T-helper 1 cell treated with Interleukin-12 subunit alpha and Interleukin-12 subunit beta and Interleukin-4 antibody, amounts not matched to agents 30 μg/mL and 1 μg/mL, for 36 hours (primary cell): ENCODE measurements around the gene AGO4.

ENCODE experiments used
- H3K27ac Mint-ChIP-seq: one replicate; pipeline ENCODE4 v1.8.0; 2021; ENCODE audit warnings: mild to moderate bottlenecking, mixed read lengths
- H3K27me3 Mint-ChIP-seq: one replicate; pipeline ENCODE4 v1.8.0; 2021; ENCODE audit warnings: low read depth, mixed read lengths
- H3K36me3 Mint-ChIP-seq: one replicate; pipeline ENCODE4 v1.8.0; 2021; ENCODE audit warnings: low read depth, mixed read lengths
- H3K4me1 Mint-ChIP-seq: one replicate; pipeline ENCODE4 v1.8.0; 2021; ENCODE audit warnings: low read depth, mixed read lengths
- H3K4me3 Mint-ChIP-seq: one replicate; pipeline ENCODE4 v1.8.0; 2021; ENCODE audit warnings: mild to moderate bottlenecking, moderate library complexity, mixed read lengths
- H3K9me3 Mint-ChIP-seq: one replicate; pipeline ENCODE4 v1.8.0; 2021; ENCODE audit warnings: mixed read lengths

The AGO4 gene

DNA sequence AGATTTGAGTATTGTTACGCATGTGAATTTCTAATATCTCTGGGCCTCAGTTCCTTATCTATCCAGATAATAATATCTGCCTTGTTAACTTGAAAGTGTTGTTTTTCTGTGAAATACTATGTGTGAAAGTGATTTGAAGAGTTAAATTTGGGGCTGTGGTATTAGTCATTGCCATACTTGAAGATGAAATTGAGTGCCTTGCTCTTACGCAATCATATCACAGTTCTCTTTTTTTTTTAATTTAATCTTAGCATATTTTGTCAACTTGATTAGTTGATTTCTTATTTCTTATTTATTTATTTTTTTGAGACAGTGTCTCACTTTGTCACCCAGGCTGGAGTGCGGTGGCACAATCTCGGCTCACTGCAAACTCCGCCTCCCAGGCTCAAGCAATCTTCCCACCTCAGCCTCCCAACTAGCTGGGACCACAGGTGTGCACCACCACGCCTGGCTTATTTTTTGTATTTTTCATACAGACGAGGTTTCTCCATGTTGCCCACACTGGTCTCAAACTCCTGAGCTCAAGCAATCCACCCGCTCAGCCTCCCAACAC is 31.0 kb downstream of the AGO4 start:
- Mint-ChIP-seq H3K36me3 (peaks cover 43% of the 10 kb centered on the region), H3K4me1 (no peaks in the 10 kb centered on the region), H3K4me3 (no peak overlapping the region), H3K9me3 (no peaks in the 10 kb centered on the region), H3K27ac (no peak overlapping the region), H3K27me3 (no peaks in the 10 kb centered on the region)

DNA sequence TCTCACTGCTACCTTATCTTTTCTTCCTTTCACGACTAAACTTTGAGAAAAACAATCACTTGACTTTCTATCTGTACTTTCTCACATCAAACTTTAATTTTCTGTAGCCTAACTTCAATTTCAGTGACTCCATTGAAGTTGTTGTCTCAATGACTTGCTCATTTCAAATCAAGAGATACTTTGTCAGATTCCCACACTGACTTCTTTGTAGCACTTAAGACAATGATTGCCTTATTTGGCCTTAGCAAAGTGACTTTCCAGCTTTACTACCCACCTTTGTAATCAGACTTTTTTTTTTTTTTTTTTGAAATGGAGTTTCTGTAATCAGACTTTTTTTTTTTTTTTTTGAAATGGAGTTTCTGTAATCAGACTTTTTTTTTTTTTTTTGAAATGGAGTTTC is 37.0 kb downstream of the AGO4 start:
- H3K9me3 Mint-ChIP-seq: no peaks in the 10 kb centered on the region
- no peak overlapping the region for H3K4me3 Mint-ChIP-seq
- no peaks in the 10 kb centered on the region for H3K27me3 Mint-ChIP-seq
- no peak overlapping the region for H3K27ac Mint-ChIP-seq
- H3K4me1 Mint-ChIP-seq: no peaks in the 10 kb centered on the region
- peaks cover 25% of the 10 kb centered on the region for H3K36me3 Mint-ChIP-seq

DNA sequence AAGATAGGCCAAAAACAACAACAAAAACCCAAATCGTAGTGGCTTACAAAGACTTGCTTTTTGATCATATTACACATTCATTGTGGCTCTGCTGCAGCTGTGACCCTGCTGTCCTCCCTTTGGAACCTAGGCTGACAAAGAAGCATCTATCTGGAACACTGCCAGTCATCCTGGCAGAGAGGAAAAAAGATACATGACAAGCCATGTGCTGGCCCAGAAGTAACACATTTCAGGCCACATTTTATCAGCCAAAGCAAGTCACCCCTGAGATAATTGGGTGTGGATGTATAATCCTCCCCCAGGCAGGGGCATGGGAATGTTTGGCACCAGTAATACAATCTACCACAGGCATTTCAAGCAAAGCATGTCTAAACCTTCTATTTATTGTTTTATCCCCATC is 38.0 kb downstream of the AGO4 start:
- Mint-ChIP-seq H3K36me3 (peaks cover 25% of the 10 kb centered on the region), H3K4me1 (no peaks in the 10 kb centered on the region), H3K27ac (no peak overlapping the region), H3K27me3 (no peaks in the 10 kb centered on the region), H3K9me3 (no peaks in the 10 kb centered on the region), H3K4me3 (no peak overlapping the region)

DNA sequence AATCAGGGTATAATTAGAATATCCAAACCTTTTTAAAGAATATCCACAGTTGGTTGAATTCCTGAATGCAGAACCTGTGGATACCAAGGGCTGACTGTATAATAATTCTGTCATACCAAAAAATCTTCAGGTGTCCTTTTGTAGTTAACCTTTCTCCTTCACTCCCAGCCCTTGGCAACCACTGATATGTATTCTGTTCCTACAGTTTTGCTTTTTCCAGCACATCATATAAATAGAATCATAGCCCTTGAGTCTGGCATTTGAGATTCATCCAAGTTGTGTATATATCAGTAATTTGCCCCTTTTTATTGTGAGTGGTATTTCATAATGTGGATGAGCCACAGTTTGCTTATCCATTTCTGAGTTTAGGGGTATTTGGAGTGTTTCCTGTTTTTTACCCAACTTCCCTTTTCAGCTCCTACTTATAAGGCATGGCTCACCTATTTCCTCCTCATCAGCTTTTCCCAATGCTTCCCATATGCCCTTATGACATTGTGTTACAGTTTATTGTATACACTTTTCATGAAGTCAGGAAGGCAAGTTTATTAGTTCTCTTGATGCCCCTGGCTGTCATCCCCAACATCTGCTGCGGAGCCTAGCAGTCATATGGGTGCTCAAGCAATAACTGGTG is 40.2 kb downstream of the AGO4 start:
- H3K4me1 Mint-ChIP-seq: no peaks in the 10 kb centered on the region
- H3K9me3 Mint-ChIP-seq: no peaks in the 10 kb centered on the region
- H3K27ac Mint-ChIP-seq: no peak overlapping the region
- H3K36me3 Mint-ChIP-seq: peaks cover 20% of the 10 kb centered on the region
- no peaks in the 10 kb centered on the region for H3K27me3 Mint-ChIP-seq
- no peak overlapping the region for H3K4me3 Mint-ChIP-seq

DNA sequence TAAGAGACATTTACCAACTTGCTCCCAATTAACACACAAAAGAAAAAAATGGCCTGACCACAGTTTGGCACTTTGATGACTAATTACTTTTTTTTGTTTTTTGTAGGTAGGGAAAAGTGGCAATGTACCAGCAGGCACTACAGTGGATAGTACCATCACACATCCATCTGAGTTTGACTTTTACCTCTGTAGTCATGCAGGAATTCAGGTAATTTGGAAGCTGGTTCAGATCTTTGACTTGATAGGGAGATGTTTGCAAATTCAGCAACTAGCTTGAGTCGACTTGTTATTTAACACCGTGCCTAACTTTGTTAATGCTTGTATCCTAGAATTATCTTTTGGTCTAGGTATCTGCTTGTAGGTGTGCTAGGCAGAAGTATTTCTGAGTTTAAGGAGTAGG is 42.2 kb downstream of the AGO4 start:
- no peak overlapping the region for H3K4me3 Mint-ChIP-seq
- H3K27ac Mint-ChIP-seq: no peak overlapping the region
- no peaks in the 10 kb centered on the region for H3K9me3 Mint-ChIP-seq
- H3K36me3 Mint-ChIP-seq: peaks cover 21% of the 10 kb centered on the region
- no peaks in the 10 kb centered on the region for H3K4me1 Mint-ChIP-seq
- no peaks in the 10 kb centered on the region for H3K27me3 Mint-ChIP-seq

DNA sequence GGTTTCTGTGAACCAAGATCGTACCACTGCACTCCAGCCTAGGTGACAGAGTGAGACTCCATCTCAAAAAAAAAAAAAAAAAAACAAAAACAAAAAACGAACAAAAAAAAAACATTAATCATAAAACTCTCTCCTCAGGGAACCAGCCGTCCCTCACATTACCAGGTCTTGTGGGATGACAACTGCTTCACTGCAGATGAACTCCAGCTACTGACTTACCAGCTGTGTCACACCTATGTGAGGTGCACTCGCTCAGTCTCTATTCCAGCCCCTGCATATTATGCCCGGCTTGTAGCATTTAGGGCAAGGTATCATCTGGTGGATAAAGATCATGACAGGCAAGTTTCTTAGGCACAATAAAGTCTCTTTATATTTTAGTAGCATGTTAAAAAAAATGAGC is 42.9 kb downstream of the AGO4 start:
- no peaks in the 10 kb centered on the region for H3K9me3 Mint-ChIP-seq
- no peak overlapping the region for H3K27ac Mint-ChIP-seq
- H3K4me3 Mint-ChIP-seq: no peak overlapping the region
- H3K36me3 Mint-ChIP-seq: peaks cover 19% of the 10 kb centered on the region
- no peaks in the 10 kb centered on the region for H3K4me1 Mint-ChIP-seq
- H3K27me3 Mint-ChIP-seq: no peaks in the 10 kb centered on the region

DNA sequence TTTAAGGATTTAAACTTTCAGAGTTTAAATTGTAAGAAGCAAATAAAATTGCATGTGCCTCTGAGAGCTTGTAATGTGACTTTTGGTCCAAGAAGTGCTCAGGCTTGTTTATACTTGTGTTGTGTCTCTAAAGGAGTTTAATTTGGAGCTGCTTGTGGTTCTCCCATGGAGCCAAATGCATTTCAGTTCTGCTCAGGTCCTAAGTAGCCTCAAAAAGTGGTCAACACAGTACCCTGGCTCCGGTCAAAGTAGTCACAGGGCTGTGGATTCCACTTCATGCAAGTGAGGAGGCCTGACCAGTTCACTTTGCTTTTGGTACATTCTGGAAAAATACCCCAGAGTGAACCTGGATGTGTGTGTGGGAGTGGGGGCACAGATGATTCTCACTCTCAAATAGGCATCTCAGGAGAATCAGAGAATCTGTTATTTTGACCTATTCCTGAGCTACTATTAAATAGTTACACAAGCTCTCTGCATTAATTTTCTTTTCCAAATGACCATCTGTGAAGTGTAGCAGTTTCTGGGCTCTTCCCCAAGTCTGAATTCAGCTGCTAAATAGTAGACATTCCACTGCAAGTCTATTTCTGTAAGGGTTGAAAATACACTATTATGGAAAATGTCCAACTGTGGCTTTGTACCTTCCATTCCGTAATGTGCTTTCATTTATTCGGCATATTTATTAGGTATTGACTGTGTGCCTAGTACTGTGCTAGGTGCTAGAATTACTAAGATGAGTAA is 43.5 kb downstream of the AGO4 start:
- H3K4me1 Mint-ChIP-seq: no peaks in the 10 kb centered on the region
- H3K9me3 Mint-ChIP-seq: no peaks in the 10 kb centered on the region
- H3K36me3 Mint-ChIP-seq: peaks cover 20% of the 10 kb centered on the region
- no peak overlapping the region for H3K4me3 Mint-ChIP-seq
- H3K27ac Mint-ChIP-seq: no peak overlapping the region
- no peaks in the 10 kb centered on the region for H3K27me3 Mint-ChIP-seq

DNA sequence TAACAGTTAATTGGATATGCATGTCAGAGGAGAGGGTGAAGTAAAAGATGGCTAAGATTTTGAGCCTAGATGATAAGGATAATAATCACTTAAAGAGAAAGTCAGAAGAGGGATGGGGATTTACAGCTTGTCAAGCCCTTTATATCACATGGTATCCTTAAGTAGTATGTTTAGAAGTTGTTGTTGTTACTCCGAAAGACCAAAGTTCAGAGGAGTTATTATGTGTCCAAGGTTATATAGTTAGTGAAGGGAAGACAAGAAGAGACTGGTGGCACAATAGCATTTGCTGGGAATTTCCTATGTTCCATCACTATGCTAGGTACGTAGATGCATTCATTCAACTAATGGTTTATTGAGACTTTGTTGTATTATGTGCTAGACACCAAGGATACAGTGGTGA is 44.4 kb downstream of the AGO4 start:
- H3K4me1 Mint-ChIP-seq: no peaks in the 10 kb centered on the region
- H3K27me3 Mint-ChIP-seq: no peaks in the 10 kb centered on the region
- no peak overlapping the region for H3K4me3 Mint-ChIP-seq
- no peak overlapping the region for H3K27ac Mint-ChIP-seq
- no peaks in the 10 kb centered on the region for H3K9me3 Mint-ChIP-seq
- peaks cover 20% of the 10 kb centered on the region for H3K36me3 Mint-ChIP-seq

DNA sequence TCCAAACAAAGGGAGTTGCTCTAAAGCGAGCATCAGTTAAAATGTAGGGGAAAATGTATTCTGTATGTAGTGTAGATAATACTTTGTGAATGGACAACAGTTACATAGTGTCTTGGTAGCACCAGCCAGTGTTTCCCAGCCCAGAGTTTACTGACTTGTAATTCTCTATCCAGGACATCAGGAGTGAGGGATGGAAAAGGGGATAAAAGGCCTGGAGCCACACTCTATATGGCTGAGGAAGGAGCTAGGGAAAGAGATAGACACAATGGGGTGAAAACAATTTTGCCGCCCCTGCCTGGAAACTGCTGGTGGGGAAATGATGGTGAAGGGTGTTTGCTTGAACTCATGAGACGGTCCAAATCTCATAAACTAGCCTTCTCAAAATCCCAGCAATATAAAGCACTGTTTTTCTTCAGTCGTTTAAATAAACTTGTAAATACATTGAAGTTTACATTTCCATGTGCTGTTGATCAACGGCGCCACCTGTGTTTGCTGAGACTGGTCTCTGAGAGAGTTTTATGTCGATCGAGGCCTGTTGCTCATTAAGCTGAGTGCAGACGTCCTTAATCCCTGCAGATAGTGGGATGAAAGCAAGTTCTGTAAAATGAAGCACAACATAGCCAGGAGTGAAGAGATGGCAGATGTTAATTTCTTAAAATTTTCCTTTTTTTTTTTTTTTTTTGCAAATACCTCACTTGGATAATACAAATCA is 47.3 kb downstream of the AGO4 start:
- H3K4me3 Mint-ChIP-seq: no peak overlapping the region
- H3K9me3 Mint-ChIP-seq: no peaks in the 10 kb centered on the region
- no peaks in the 10 kb centered on the region for H3K27me3 Mint-ChIP-seq
- peaks cover 20% of the 10 kb centered on the region for H3K36me3 Mint-ChIP-seq
- no peaks in the 10 kb centered on the region for H3K4me1 Mint-ChIP-seq
- H3K27ac Mint-ChIP-seq: no peak overlapping the region

DNA sequence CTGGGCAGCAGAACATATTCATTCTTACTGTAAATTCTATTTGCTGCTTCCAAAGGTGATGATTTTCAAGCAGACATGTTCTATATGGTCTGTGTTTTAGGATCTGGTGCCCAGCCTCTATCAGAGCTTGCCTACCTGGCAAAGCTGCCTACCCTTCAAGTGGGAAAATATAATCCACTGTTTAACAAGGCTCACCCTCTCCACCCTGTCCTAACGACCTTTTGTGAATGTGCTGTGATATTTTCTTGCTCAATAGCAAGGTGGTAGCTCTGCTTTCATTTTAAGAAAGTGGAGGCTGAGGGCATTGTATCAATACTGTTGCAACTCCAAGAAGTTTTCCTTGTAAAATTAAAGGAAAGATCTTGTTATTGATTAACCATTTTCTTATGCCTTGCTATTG is 49.1 kb downstream of the AGO4 start:
- peaks cover 12% of the 10 kb centered on the region for H3K27me3 Mint-ChIP-seq
- H3K4me3 Mint-ChIP-seq: no peak overlapping the region
- peaks cover 14% of the 10 kb centered on the region for H3K36me3 Mint-ChIP-seq

DNA sequence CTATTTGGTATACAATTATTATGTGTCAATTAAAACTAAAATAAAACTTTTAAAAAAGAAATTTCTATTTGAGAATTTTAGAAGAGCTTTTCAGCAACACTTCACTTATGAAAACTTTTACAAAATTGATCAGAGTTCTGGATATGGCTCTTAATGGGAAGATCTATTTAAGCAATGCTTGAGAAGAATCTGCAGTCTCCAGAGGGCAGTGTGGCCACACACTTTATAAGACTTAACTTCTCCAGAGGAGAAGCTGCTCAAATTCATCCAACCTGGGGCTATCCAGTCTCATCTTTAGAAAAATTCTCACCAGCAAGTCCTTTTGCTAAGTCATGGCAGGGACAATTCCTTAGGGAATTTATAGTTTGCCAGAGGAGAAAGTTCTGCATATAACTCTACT is 50.0 kb downstream of the AGO4 start:
- H3K4me3 Mint-ChIP-seq: no peak overlapping the region
- H3K36me3 Mint-ChIP-seq: peaks cover 14% of the 10 kb centered on the region
- H3K9me3 Mint-ChIP-seq: no peaks in the 10 kb centered on the region
- H3K27me3 Mint-ChIP-seq: peaks cover 13% of the 10 kb centered on the region
- no peaks in the 10 kb centered on the region for H3K4me1 Mint-ChIP-seq
- no peak overlapping the region for H3K27ac Mint-ChIP-seq

More for the DNA sequence above, 49.1 kb downstream of the AGO4 start:
- Mint-ChIP-seq H3K9me3 (no peaks in the 10 kb centered on the region), H3K4me1 (no peaks in the 10 kb centered on the region), H3K27ac (no peak overlapping the region)

DNA sequence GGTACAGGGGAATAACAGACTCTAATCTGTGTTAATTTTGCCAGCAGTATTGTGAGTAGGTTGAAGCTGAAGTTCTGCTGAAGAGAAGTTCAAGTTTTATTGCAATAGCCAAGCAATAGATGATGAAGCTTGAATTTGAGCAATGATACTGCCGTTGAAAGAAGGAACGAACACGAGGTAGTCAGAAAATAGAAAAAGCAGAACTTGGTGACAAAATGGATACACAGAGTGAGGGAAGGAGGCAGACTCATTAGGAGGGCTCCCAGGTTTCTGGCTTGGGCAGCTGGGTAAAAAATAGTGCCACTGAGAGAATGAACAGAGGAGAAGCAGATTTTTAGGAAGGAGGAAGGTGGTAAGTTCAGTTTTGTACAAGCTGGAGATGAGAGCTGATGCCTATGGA is 52.9 kb downstream of the AGO4 start:
- peaks cover 18% of the 10 kb centered on the region for H3K27me3 Mint-ChIP-seq
- H3K4me3 Mint-ChIP-seq: no peak overlapping the region
- H3K4me1 Mint-ChIP-seq: no peaks in the 10 kb centered on the region
- H3K9me3 Mint-ChIP-seq: no peaks in the 10 kb centered on the region
- H3K27ac Mint-ChIP-seq: no peak overlapping the region
- peaks cover 2% of the 10 kb centered on the region for H3K36me3 Mint-ChIP-seq

DNA sequence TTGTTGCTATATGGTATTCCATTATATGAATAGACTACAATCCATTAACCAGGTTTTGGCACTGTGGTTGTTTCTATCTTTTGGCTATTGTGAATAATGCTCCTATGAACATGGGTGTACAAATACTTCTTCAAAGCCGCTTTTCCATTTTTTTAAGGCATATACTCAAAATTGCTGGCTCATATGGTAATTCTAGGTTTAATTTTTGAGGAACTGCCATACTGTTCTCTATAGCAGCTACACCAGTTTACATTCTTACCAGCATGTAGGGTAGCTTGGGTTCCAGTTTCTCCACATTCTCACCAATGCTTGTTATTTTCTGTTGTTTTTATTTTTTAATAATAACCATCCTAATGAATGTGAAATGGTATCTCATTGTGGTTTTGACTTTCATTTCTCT is 55.3 kb downstream of the AGO4 start:
- Mint-ChIP-seq H3K4me1 (no peaks in the 10 kb centered on the region), H3K27ac (no peak overlapping the region), H3K27me3 (peaks cover 18% of the 10 kb centered on the region), H3K36me3 (no peaks in the 10 kb centered on the region), H3K9me3 (no peaks in the 10 kb centered on the region), H3K4me3 (no peak overlapping the region)

DNA sequence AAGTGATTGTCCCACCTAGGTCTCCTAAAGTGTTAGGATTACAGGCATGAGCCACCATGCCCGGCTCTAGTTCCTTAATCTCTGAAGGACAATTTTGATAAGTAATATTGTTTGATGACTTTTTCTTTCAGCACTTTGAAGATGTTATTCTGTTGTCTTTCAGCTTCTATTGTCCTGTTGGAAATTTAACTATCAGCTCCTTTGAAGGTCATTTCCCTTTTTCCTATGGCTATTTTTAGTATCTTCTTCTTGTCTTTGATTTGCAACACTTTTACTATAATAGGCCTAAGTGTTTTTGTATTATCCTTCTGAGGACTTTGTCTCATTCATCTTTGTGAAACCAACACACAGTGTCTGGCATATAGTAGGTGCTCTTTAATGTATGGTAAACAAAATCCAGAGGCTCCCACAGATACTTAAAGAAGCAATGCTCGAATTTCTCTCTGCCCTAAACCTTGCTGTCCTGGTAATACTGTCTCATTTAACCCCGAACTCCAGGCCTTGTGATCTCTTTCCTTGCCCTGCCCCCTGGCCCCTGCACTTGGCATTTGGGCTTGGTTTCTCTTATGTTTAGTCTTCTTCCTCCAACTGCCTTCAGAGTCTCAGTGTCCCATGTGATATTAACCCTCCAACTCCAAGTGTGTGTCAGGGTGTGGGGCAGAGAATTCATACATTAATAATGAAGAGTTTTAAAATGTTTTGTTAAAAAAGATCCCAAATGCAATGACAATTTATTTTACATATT is 56.2 kb downstream of the AGO4 start:
- H3K9me3 Mint-ChIP-seq: no peaks in the 10 kb centered on the region
- H3K4me1 Mint-ChIP-seq: no peaks in the 10 kb centered on the region
- H3K36me3 Mint-ChIP-seq: no peaks in the 10 kb centered on the region
- H3K27me3 Mint-ChIP-seq: peaks cover 18% of the 10 kb centered on the region
- no peak overlapping the region for H3K4me3 Mint-ChIP-seq
- no peak overlapping the region for H3K27ac Mint-ChIP-seq
